Measurements from ENCODE around the gene KIF26B. TPM values are rescaled to one million over a fixed set of nuclear protein-coding genes. Genes with fewer than 3 reads are reported as not detected.
A peak's percentile ranks its signal among the peaks of the same experiment; 100 is the strongest.

KIF26B gene
- total and polyA plus RNA-seq, 2 experiments from 2014 or later: 0.03 to 0.76 TPM

DNA sequence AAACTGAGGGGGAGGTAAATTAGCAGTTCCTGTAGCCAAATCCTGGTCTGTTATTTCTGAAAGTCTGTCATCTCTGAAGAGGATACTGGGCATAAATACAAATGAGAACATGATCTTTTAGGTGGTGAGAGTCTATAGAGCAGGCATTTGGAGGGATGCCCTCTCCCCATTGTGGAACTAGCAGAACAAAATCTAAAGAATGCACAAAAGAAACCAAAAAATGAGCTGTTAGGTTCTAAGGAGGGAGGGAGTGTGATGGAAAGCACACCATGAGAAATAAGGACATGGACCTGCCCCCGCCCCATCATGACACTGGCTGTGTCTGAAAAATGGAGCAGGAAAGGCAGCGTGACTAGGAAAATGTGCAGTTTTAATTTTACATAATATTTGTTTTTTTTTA, 262.0 kb downstream of the KIF26B start (continued):
- TF ChIP-seq, protein P1, sequence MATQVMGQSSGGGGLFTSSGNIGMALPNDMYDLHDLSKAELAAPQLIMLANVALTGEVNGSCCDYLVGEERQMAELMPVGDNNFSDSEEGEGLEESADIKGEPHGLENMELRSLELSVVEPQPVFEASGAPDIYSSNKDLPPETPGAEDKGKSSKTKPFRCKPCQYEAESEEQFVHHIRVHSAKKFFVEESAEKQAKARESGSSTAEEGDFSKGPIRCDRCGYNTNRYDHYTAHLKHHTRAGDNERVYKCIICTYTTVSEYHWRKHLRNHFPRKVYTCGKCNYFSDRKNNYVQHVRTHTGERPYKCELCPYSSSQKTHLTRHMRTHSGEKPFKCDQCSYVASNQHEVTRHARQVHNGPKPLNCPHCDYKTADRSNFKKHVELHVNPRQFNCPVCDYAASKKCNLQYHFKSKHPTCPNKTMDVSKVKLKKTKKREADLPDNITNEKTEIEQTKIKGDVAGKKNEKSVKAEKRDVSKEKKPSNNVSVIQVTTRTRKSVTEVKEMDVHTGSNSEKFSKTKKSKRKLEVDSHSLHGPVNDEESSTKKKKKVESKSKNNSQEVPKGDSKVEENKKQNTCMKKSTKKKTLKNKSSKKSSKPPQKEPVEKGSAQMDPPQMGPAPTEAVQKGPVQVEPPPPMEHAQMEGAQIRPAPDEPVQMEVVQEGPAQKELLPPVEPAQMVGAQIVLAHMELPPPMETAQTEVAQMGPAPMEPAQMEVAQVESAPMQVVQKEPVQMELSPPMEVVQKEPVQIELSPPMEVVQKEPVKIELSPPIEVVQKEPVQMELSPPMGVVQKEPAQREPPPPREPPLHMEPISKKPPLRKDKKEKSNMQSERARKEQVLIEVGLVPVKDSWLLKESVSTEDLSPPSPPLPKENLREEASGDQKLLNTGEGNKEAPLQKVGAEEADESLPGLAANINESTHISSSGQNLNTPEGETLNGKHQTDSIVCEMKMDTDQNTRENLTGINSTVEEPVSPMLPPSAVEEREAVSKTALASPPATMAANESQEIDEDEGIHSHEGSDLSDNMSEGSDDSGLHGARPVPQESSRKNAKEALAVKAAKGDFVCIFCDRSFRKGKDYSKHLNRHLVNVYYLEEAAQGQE (IDR thresholded peaks at IDR 0.05; ENCODE audit: unreplicated experiment): no peak
- TF ChIP-seq EZH2 (IDR thresholded peaks at IDR 0.05; ENCODE audit: low read depth, unreplicated experiment): no peak
- TF ChIP-seq, protein P2, sequence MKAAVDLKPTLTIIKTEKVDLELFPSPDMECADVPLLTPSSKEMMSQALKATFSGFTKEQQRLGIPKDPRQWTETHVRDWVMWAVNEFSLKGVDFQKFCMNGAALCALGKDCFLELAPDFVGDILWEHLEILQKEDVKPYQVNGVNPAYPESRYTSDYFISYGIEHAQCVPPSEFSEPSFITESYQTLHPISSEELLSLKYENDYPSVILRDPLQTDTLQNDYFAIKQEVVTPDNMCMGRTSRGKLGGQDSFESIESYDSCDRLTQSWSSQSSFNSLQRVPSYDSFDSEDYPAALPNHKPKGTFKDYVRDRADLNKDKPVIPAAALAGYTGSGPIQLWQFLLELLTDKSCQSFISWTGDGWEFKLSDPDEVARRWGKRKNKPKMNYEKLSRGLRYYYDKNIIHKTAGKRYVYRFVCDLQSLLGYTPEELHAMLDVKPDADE (IDR thresholded peaks at IDR 0.05): no peak
- TF ChIP-seq, protein P3, sequence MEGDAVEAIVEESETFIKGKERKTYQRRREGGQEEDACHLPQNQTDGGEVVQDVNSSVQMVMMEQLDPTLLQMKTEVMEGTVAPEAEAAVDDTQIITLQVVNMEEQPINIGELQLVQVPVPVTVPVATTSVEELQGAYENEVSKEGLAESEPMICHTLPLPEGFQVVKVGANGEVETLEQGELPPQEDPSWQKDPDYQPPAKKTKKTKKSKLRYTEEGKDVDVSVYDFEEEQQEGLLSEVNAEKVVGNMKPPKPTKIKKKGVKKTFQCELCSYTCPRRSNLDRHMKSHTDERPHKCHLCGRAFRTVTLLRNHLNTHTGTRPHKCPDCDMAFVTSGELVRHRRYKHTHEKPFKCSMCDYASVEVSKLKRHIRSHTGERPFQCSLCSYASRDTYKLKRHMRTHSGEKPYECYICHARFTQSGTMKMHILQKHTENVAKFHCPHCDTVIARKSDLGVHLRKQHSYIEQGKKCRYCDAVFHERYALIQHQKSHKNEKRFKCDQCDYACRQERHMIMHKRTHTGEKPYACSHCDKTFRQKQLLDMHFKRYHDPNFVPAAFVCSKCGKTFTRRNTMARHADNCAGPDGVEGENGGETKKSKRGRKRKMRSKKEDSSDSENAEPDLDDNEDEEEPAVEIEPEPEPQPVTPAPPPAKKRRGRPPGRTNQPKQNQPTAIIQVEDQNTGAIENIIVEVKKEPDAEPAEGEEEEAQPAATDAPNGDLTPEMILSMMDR (conservative IDR thresholded peaks at IDR 0.05; ENCODE audit: low read depth in 2 of 2): no peak

DNA sequence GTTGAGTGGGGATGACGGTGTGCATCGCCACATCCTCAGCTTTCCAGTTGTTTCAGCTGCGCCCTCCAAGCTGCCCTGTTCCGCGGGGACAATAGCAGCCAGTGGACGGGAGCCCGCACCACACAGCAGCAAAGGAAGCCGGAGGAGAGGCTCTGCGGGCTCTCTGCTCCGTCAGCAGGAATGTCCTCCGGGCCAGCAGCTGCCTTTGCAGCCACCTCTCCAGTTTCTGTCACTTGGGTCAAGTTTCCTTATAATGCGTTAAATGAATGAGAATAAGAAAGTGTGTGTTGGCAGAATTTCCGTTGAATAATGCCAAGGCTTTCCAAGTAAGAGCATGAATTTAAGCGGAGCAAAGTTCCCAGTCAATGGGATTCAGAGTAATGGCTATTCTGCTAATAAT, 263.3 kb downstream of the KIF26B start:
- no peak overlapping the region for H3K4me3 ChIP-seq
- H3K27me3 ChIP-seq (ENCODE audit: insufficient read depth): no peaks in the 10 kb centered on the region
- H3K9me3 Mint-ChIP-seq: no peaks in the 10 kb centered on the region
- H3K79me2 ChIP-seq (replicated peaks; ENCODE audit: insufficient read depth): no peaks in the 10 kb centered on the region
- no peak overlapping the region for H3K27ac Mint-ChIP-seq
- H4K20me1 ChIP-seq (replicated peaks; ENCODE audit: insufficient read depth): no peaks in the 10 kb centered on the region
- H3K4me1 Mint-ChIP-seq: peaks cover 2% of the 10 kb centered on the region
- DNase-seq (ENCODE audit: low spot score) (peak; percentile 36), ATAC-seq (peak; percentile 78)
- H3K4me1 ChIP-seq (ENCODE audit: insufficient read depth): no peaks in the 10 kb centered on the region; the same call in 1 of the 2 replicates
- 0 out of 2 replicates have a peak overlapping the region, but pooled peaks have one; percentile 2 for H2AFZ ChIP-seq
- no peaks in the 10 kb centered on the region for H3K9me2 ChIP-seq (ENCODE audit: insufficient read depth)
- H3K27ac ChIP-seq (ENCODE audit: low read depth): no peak overlapping the region
- no peaks in the 10 kb centered on the region for H3K36me3 Mint-ChIP-seq (ENCODE audit: low read depth)
- H3K27me3 Mint-ChIP-seq (ENCODE audit: insufficient read depth, low read depth, poor library complexity): no peaks in the 10 kb centered on the region
- no peaks in the 10 kb centered on the region for H3K36me3 ChIP-seq (ENCODE audit: insufficient read depth)
- no peaks in the 10 kb centered on the region for H3F3A ChIP-seq (replicated peaks; ENCODE audit: low read depth)
- H3K4me3 Mint-ChIP-seq: no peak overlapping the region
- no peak overlapping the region for H3K4me2 ChIP-seq
- TF ChIP-seq, protein P1 (IDR thresholded peaks at IDR 0.05; ENCODE audit: unreplicated experiment): no peak
- TF ChIP-seq NANOG (IDR thresholded peaks at IDR 0.05; ENCODE audit: borderline replicate concordance) (no peak), EZH2 (IDR thresholded peaks at IDR 0.05; ENCODE audit: low read depth, unreplicated experiment) (no peak), CREB1 (CRISPR knock-in tag; IDR thresholded peaks at IDR 0.05; ENCODE audit: low read depth) (no peak), STAT1 (IDR thresholded peaks at IDR 0.05; ENCODE audit: unreplicated experiment) (no peak), JUNB (IDR thresholded peaks at IDR 0.05; ENCODE audit: unreplicated experiment) (no peak), ZNF114 (CRISPR knock-in tag; IDR thresholded peaks at IDR 0.05) (no peak)
- TF ChIP-seq, protein P3 (conservative IDR thresholded peaks at IDR 0.05; ENCODE audit: low read depth in 2 of 2): no peak
- TF ChIP-seq, protein P2 (IDR thresholded peaks at IDR 0.05): no peak
